Dendritic cell treated with granulocyte-macrophage colony-stimulating factor and Interleukin-4, amounts not matched to agents 40 ng/mL and 50 ng/mL, for 4 days (primary cell): Measurements from ENCODE around the gene ATP2A3.

Source experiments
- H3K27ac Mint-ChIP-seq: one replicate; pipeline ENCODE4 v1.8.0; 2022; ENCODE audit warnings: mild to moderate bottlenecking, mixed read lengths
- H3K27me3 Mint-ChIP-seq: one replicate; pipeline ENCODE4 v1.8.0; 2022; ENCODE audit warnings: mild to moderate bottlenecking, mixed read lengths
- H3K36me3 Mint-ChIP-seq: one replicate; pipeline ENCODE4 v1.8.0; 2022; ENCODE audit warnings: low read depth, mixed read lengths
- H3K4me1 Mint-ChIP-seq: one replicate; pipeline ENCODE4 v1.8.0; 2022; ENCODE audit warnings: low read depth, mixed read lengths
- H3K4me3 Mint-ChIP-seq: one replicate; pipeline ENCODE4 v1.8.0; 2022; ENCODE audit warnings: mild to moderate bottlenecking, moderate library complexity, mixed read lengths
- H3K9me3 Mint-ChIP-seq: one replicate; pipeline ENCODE4 v1.8.0; 2022; ENCODE audit warnings: mixed read lengths
- intact Hi-C: fragments of 100-400 bp; cut with micrococcal nuclease; formaldehyde crosslinking; loops from one replicate; pipeline ENCODE4 v1.15.0; 2022

Gene ATP2A3

DNA sequence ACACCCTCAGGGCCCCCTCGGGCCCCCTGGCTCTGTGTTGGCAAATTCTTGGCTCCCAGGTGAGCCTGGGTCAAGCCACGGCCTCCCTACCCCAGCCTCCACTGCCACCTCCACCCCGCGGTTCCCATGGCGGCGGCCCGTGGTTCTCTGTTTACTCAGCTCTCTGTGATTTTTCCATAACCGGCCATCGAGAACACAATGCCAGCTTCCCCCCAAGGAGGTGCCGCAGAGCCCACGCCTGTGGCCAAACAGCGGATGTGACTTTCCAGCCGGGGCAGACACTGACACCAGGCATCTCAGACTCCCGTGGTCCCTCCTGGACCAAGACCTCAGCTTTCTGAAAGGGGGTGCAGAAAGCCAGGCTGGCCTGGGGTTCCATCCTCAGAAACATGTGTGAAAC, 21.6 kb upstream of the ATP2A3 start:
- Mint-ChIP-seq H3K4me1 (peaks cover 24% of the 10 kb centered on the region), H3K27ac (peak overlapping the region; percentile 74), H3K27me3 (peaks cover 22% of the 10 kb centered on the region), H3K36me3 (no peaks in the 10 kb centered on the region), H3K4me3 (no peak overlapping the region), H3K9me3 (no peaks in the 10 kb centered on the region)
- intact Hi-C loops: no loop called here

DNA sequence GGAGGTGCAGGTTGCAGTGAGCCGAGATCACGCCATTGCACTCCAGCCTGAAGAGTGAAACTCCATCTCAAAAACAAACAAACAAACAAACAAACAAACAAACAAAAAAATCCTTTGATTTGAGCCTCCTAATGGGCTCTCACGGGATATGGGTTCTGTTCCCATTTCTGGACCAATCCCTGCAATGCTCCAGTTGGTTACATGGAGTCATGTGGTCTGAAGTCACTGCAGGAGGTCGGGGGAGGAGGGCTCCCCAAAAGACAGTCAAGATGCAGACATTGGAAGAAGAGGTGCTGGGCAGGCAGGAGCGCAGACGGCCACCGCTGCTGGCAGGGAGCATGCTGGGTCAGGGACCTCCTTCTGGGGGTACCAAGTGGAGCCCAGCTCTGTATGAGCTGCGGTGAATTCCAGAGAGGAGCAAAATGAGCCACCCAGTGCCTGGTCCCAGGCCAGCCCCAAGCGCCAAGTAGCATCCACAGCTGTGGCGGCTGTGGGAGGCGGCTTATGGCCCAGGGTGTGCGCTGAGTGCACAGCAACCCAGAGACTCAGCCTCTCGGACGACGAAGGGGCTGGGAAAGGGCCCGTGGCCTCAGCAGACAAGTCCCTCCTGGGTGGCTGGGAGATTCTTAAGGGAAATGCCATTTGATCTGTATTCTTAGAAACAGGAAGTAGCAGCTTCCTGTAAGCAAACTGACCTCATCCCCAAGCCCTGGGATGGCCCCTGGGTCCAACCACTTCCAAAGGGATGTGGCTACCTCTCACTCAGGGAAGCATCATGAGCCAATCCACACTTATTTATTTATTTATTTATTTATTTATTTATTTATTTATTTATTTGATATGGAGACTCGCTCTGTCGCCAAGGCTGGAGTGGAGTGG, 19.6 kb upstream of the ATP2A3 start:
- Mint-ChIP-seq H3K9me3 (no peaks in the 10 kb centered on the region), H3K27me3 (peaks cover 21% of the 10 kb centered on the region), H3K27ac (peak overlapping the region; percentile 85), H3K4me1 (peaks cover 21% of the 10 kb centered on the region), H3K4me3 (peak overlapping the region; percentile 27), H3K36me3 (no peaks in the 10 kb centered on the region)
- intact Hi-C loops: no loop called here

DNA sequence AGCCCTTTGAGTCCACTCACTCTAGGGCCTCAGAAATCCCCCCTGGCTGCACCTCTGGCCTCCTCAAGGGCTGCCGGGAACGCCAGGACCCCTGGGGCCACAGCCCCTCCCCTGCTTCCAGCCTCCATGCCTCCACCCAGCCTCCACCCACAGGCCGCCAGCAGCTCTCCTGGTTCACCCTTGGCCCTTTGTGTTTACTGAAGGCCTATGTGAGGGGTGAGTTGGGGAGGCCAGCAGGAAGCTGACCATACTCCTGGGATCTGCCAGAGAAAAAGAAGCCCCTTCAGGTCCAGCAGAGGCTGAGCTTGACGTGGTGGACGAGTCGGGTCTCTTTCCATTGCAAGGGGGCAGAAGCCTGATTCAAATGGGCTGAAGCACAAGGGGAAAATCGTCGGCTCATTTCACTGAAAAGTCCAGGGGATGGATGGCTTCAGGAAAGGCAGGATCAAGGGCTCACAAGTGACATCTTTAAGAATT, 18.3 kb upstream of the ATP2A3 start:
- Mint-ChIP-seq H3K9me3 (no peaks in the 10 kb centered on the region), H3K4me1 (peaks cover 22% of the 10 kb centered on the region), H3K36me3 (no peaks in the 10 kb centered on the region), H3K27me3 (peaks cover 21% of the 10 kb centered on the region), H3K27ac (peak overlapping the region; percentile 76), H3K4me3 (no peak overlapping the region)
- intact Hi-C loops: no loop called here

DNA sequence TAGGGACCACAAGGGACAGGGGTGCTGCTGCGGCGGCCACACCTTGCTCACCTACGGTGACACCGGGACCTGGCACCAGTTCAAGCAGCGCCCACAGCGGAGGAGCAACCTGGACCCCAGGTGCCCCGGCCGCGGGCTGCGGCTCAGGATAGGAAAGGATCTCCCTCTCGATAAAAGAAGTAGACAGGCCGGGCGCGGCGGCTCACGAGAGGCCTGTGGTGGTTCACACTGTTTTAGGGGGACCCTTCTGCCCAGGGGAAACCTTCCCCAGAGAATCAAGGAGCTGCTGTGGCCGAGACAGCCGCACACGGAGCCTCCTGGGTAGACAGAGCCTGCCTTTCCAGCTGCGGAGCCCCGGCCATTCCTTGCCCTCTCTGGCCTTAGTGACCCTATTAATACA, 17.9 kb upstream of the ATP2A3 start:
- H3K4me1 Mint-ChIP-seq: peaks cover 22% of the 10 kb centered on the region
- intact Hi-C loops: no loop called here
- no peaks in the 10 kb centered on the region for H3K9me3 Mint-ChIP-seq
- no peaks in the 10 kb centered on the region for H3K36me3 Mint-ChIP-seq
- peaks cover 23% of the 10 kb centered on the region for H3K27me3 Mint-ChIP-seq
- H3K27ac Mint-ChIP-seq: peak overlapping the region; percentile 76
- no peak overlapping the region for H3K4me3 Mint-ChIP-seq

DNA sequence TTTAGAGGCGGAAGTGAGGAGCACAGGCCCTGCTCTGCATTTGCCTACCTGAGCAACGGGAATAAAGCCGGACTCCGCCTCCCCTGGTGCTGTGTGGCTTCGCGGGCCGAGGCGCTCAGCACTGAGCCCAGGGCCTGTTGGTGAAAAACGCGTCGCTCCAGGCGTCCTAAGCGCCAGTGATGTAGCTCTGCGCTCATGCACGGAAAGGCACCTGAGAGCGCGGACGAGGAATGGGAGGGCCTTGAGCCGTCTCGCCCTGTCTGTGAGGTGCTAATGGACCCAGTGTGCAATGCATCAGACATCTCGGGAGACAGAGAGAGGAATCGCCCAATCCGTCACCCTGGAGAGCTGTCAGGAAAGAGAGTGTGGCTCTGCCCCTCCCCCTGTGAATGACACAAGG, 17.2 kb upstream of the ATP2A3 start:
- Mint-ChIP-seq H3K27ac (peak overlapping the region; percentile 60), H3K4me3 (no peak overlapping the region), H3K36me3 (no peaks in the 10 kb centered on the region), H3K27me3 (peaks cover 20% of the 10 kb centered on the region), H3K4me1 (peaks cover 22% of the 10 kb centered on the region), H3K9me3 (no peaks in the 10 kb centered on the region)
- intact Hi-C loops: no loop called here

- H3K4me1 Mint-ChIP-seq: peaks cover 22% of the 10 kb centered on the region
- no peaks in the 10 kb centered on the region for H3K9me3 Mint-ChIP-seq
- H3K36me3 Mint-ChIP-seq: no peaks in the 10 kb centered on the region
- intact Hi-C loops: no loop called here
- H3K27me3 Mint-ChIP-seq: peaks cover 10% of the 10 kb centered on the region
- no peak overlapping the region for H3K27ac Mint-ChIP-seq
- no peak overlapping the region for H3K4me3 Mint-ChIP-seq
These were observed 16.3 kb upstream of the ATP2A3 start for GRCh38 chr17:3980381-3981014.

- Mint-ChIP-seq H3K36me3 (no peaks in the 10 kb centered on the region), H3K27me3 (peaks cover 13% of the 10 kb centered on the region), H3K9me3 (peaks cover 10% of the 10 kb centered on the region), H3K4me1 (peaks cover 28% of the 10 kb centered on the region), H3K4me3 (no peak overlapping the region), H3K27ac (no peak overlapping the region)
- intact Hi-C loops: no loop called here
These were observed 15.0 kb upstream of the ATP2A3 start for GRCh38 chr17:3979290-3979611.

DNA sequence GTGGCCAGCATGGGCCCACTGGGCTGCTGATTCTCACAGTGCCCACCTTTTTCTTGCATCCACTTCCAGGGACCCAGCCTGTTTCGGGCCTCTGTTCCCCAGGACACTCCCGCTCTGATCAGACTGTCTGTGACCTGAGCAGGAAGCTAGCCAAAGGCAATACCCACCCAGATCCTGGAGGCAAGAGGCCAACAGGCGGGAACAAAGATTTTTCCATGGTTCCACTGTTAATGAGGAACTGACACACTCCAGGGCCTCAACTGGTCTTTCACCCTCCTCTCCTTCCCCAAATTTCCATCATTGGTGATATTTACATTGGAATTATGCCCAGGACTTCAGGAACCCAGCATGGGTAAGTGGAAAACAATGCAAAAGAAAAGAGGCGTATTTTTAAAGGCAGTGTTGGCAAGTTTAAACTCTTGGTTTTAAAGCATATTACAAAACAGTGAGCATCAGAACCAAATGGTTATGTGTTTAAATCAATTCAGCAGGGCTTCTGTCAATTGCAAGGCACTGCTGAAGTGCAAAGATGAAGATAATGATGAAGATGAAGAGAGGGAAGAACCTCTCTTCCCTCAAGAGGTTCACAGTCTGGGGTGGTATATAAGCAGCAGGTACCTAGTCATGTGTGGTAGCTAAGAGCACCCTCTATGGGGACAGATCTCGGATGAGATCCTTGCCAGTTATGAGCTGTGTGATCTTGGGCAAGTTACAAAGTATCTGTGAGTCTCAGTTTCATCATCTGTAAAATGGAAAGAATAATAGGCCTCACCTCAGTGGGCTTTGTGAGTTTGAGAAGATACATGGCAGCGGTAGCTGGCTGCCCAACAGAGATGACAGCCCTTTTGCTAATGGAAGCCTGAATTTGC, 14.4 kb upstream of the ATP2A3 start:
- H3K36me3 Mint-ChIP-seq: no peaks in the 10 kb centered on the region
- H3K9me3 Mint-ChIP-seq: peaks cover 10% of the 10 kb centered on the region
- no peak overlapping the region for H3K27ac Mint-ChIP-seq
- H3K4me3 Mint-ChIP-seq: no peak overlapping the region
- intact Hi-C loops: no loop called here
- H3K4me1 Mint-ChIP-seq: peaks cover 30% of the 10 kb centered on the region
- H3K27me3 Mint-ChIP-seq: peaks cover 17% of the 10 kb centered on the region

- H3K36me3 Mint-ChIP-seq: no peaks in the 10 kb centered on the region
These were observed 13.2 kb upstream of the ATP2A3 start for GRCh38 chr17:3977387-3977786.

GRCh38 chr17:3976675-3977171, 12.5 kb upstream of the ATP2A3 start:
- no peak overlapping the region for H3K4me3 Mint-ChIP-seq
- H3K27me3 Mint-ChIP-seq: peaks cover 35% of the 10 kb centered on the region
- H3K9me3 Mint-ChIP-seq: peaks cover 10% of the 10 kb centered on the region
- H3K27ac Mint-ChIP-seq: no peak overlapping the region
- peaks cover 34% of the 10 kb centered on the region for H3K4me1 Mint-ChIP-seq
- intact Hi-C loops: no loop called here
- H3K36me3 Mint-ChIP-seq: no peaks in the 10 kb centered on the region

More at GRCh38 chr17:3977387-3977786, 13.2 kb upstream of the ATP2A3 start:
- intact Hi-C loops: no loop called here
- H3K4me1 Mint-ChIP-seq: peaks cover 29% of the 10 kb centered on the region
- peaks cover 29% of the 10 kb centered on the region for H3K27me3 Mint-ChIP-seq
- no peak overlapping the region for H3K4me3 Mint-ChIP-seq
- no peak overlapping the region for H3K27ac Mint-ChIP-seq
- peaks cover 10% of the 10 kb centered on the region for H3K9me3 Mint-ChIP-seq

DNA sequence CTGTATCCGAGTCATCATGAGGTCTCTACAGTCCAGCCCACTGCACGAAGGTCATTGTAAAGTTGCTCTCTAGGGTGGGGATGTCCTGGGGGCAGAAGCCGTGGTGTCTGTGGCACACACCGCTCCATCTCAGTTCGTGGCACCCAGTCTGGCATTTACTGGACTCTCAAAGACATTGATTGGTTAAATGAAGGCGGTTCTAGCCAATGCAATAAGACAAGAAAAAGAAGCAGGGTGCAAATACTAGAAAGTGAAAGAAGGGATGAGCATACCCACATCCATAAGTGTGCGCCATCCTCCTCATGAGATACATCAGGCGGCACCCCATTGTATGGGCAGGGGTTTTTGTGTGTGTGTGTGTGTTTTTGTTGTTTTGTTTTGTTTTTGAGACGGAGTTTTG, 10.7 kb upstream of the ATP2A3 start:
- Mint-ChIP-seq H3K36me3 (no peaks in the 10 kb centered on the region), H3K27me3 (peaks cover 46% of the 10 kb centered on the region), H3K4me3 (no peak overlapping the region), H3K9me3 (peaks cover 10% of the 10 kb centered on the region), H3K27ac (peak overlapping the region; percentile 13), H3K4me1 (peaks cover 34% of the 10 kb centered on the region)
- intact Hi-C loops: no loop called here

DNA sequence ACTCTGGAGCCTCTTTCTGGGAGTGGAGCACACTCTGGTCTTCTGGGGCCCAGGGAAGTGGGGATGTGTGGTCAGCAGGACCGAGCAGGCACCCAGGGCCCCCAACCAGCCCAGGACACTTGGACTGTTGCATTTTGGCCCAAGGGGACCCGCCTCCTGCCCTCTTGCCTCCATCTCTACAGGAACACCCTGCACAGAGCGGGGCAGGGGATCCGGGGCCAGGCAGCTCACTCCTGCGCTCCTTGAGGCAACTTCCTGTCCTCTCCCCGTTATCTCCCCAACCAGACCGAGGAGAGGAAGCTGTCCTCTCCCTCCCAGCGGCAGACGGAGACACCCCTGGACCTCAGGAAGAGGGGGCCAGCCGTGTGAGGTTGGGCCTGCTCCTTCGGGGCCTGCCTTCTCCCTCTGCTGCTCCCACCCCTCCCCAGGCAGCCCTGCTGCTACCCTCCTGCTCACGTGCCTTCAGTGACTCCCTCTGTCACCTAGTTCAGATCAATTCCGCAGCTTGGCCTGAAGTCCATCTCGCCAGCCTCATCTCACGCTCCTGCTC, 10.0 kb upstream of the ATP2A3 start:
- peaks cover 46% of the 10 kb centered on the region for H3K27me3 Mint-ChIP-seq
- H3K27ac Mint-ChIP-seq: peak overlapping the region; percentile 13
- no peak overlapping the region for H3K4me3 Mint-ChIP-seq
- no peaks in the 10 kb centered on the region for H3K36me3 Mint-ChIP-seq
- H3K9me3 Mint-ChIP-seq: peaks cover 10% of the 10 kb centered on the region
- intact Hi-C loops: no loop called here
- peaks cover 34% of the 10 kb centered on the region for H3K4me1 Mint-ChIP-seq

- Mint-ChIP-seq H3K9me3 (peaks cover 10% of the 10 kb centered on the region), H3K27ac (no peak overlapping the region), H3K36me3 (no peaks in the 10 kb centered on the region), H3K4me3 (no peak overlapping the region), H3K27me3 (peaks cover 46% of the 10 kb centered on the region), H3K4me1 (peaks cover 30% of the 10 kb centered on the region)
- intact Hi-C loops: no loop called here
These were observed 9.4 kb upstream of the ATP2A3 start for GRCh38 chr17:3973495-3974137.
